KOPT-K1 (cell line): ENCODE measurements around the gene NAV2.

Experiments used
- H3K27ac ChIP-seq: fragments of 200-600 bp; sonication (generic); 2 replicates; pipeline ENCODE4 v1.5.1; 2016; ENCODE audit warnings: antibody characterized with exemption, mild to moderate bottlenecking, low read depth, low read length; ENCODE audit not compliant: poor library complexity, severe bottlenecking
- H3K36me3 ChIP-seq: fragments of 200-600 bp; sonication (generic); 2 replicates; pipeline ENCODE4 v1.5.1; 2017; ENCODE audit warnings: antibody characterized with exemption, mild to moderate bottlenecking, low read length, moderate library complexity; ENCODE audit not compliant: insufficient read depth
- H3K9me3 ChIP-seq: fragments of 200-600 bp; sonication (generic); 2 replicates; pipeline ENCODE4 v1.5.1; 2017; ENCODE audit warnings: antibody characterized with exemption, low read length, mild to moderate bottlenecking; ENCODE audit not compliant: insufficient read depth, poor library complexity, severe bottlenecking

Gene NAV2

GRCh38 chr11:20134991-20135736, 422.5 kb downstream of the NAV2 start:
- Histone ChIP-seq H3K9me3 (no peaks in the 10 kb centered on the region), H3K36me3 (no peaks in the 10 kb centered on the region), H3K27ac (no peak overlapping the region)

- Histone ChIP-seq H3K36me3 (no peaks in the 10 kb centered on the region), H3K27ac (no peak overlapping the region), H3K9me3 (no peaks in the 10 kb centered on the region)
Measured at GRCh38 chr11:20137637-20138036, 425.0 kb downstream of the NAV2 start.

GRCh38 chr11:20138707-20139106, 426.1 kb downstream of the NAV2 start:
- Histone ChIP-seq H3K9me3 (no peaks in the 10 kb centered on the region), H3K27ac (no peak overlapping the region), H3K36me3 (no peaks in the 10 kb centered on the region)

- H3K9me3 ChIP-seq = no peaks in the 10 kb centered on the region
- no peaks in the 10 kb centered on the region for H3K36me3 ChIP-seq
- H3K27ac ChIP-seq = no peak overlapping the region
Measured at GRCh38 chr11:20154381-20154780, 441.7 kb downstream of the NAV2 start.

- Histone ChIP-seq H3K36me3 (no peaks in the 10 kb centered on the region), H3K9me3 (no peaks in the 10 kb centered on the region), H3K27ac (no peak overlapping the region)
Measured at GRCh38 chr11:20155683-20156279, 443.1 kb downstream of the NAV2 start.

GRCh38 chr11:20156280-20156875, 443.7 kb downstream of the NAV2 start:
- no peaks in the 10 kb centered on the region for H3K36me3 ChIP-seq
- H3K9me3 ChIP-seq = no peaks in the 10 kb centered on the region
- H3K27ac ChIP-seq = no peak overlapping the region

GRCh38 chr11:20156876-20157613, 444.4 kb downstream of the NAV2 start:
- Histone ChIP-seq H3K9me3 (no peaks in the 10 kb centered on the region), H3K36me3 (no peaks in the 10 kb centered on the region), H3K27ac (no peak overlapping the region)

GRCh38 chr11:20157728-20158127, 445.1 kb downstream of the NAV2 start:
- Histone ChIP-seq H3K27ac (no peak overlapping the region), H3K36me3 (no peaks in the 10 kb centered on the region), H3K9me3 (no peaks in the 10 kb centered on the region)

- H3K36me3 ChIP-seq = no peaks in the 10 kb centered on the region
Measured at GRCh38 chr11:20158597-20159257, 446.1 kb downstream of the NAV2 start.

GRCh38 chr11:20159466-20160381, 447.1 kb downstream of the NAV2 start:
- no peaks in the 10 kb centered on the region for H3K36me3 ChIP-seq
- H3K27ac ChIP-seq = no peak overlapping the region
- no peaks in the 10 kb centered on the region for H3K9me3 ChIP-seq

More at GRCh38 chr11:20158597-20159257, 446.1 kb downstream of the NAV2 start:
- H3K9me3 ChIP-seq = no peaks in the 10 kb centered on the region
- H3K27ac ChIP-seq = no peak overlapping the region

- H3K27ac ChIP-seq = no peak within 1 kb of the TSS
- H3K36me3 ChIP-seq = no peaks in the 10 kb centered on the region
- no peaks in the 10 kb centered on the region for H3K9me3 ChIP-seq
Measured at GRCh38 chr11:20160425-20161229, 448.0 kb downstream of the NAV2 start, which contains the start of gene DBX1. Gene DBX1, minus strand, starts transcription at chr11:20160475. Its CDS starts 151 bp downstream, at chr11:20160324.

- Histone ChIP-seq H3K27ac (no peak overlapping the region), H3K9me3 (no peaks in the 10 kb centered on the region), H3K36me3 (no peaks in the 10 kb centered on the region)
Measured at GRCh38 chr11:20161230-20161918, 448.7 kb downstream of the NAV2 start.
